Kidney (tissue), 14 donors: ENCODE results near the gene GGT6. TPM values are rescaled to one million over a fixed set of nuclear protein-coding genes. Genes with fewer than 3 reads are reported as not detected.

Experiments
- DNase-seq, 5 donors: peaks; one replicate each; pipeline ENCODE4 v3.0.0-alpha.2; 2013 to 2020
- FAIRE-seq: peaks from 2 replicates; lab custom pipeline; 2012; peaks lifted over from hg19 to GRCh38; lab: Jason Lieb, UNC
- H3K27ac ChIP-seq, 2 donors: one replicate each; pipeline ENCODE4 v1.7.0; 2013; ENCODE audit warnings: low read depth in 2 of 2, low read length in 2 of 2, inconsistent platforms in 1 of 2
- H3K27me3 ChIP-seq: one replicate; pipeline ENCODE4 v1.7.1; 2013; ENCODE audit warnings: low read length, inconsistent platforms; ENCODE audit not compliant: control insufficient read depth, insufficient read depth
- H3K36me3 ChIP-seq, 3 donors: one replicate each; pipeline versions ENCODE4 v1.7.0 to v1.7.1; 2013; ENCODE audit warnings: low read length in 3 of 3, control low read depth in 1 of 3, inconsistent platforms in 1 of 3; ENCODE audit not compliant: insufficient read depth in 3 of 3, control insufficient read depth in 2 of 3
- H3K4me1 ChIP-seq, 3 donors: one replicate each; pipeline versions ENCODE4 v1.7.0 to v1.7.1; 2013; ENCODE audit warnings: low read length in 3 of 3, inconsistent platforms in 1 of 3, low read depth in 1 of 3; ENCODE audit not compliant: control insufficient read depth in 2 of 3, insufficient read depth in 2 of 3
- H3K4me3 ChIP-seq, 3 donors: one replicate each; pipeline versions ENCODE4 v1.7.0 to v1.8.1; 2013; ENCODE audit warnings: low read length in 3 of 3, control low read depth in 1 of 3, inconsistent platforms in 1 of 3
- H3K9ac ChIP-seq, 3 donors: one replicate each; pipeline versions ENCODE4 v1.7.0 to v1.7.1; 2013; ENCODE audit warnings: low read length in 3 of 3, control low read depth in 1 of 3, inconsistent platforms in 1 of 3
- H3K9me3 ChIP-seq, 3 donors: one replicate each; pipeline versions ENCODE4 v1.7.0 to v1.7.1; 2013; ENCODE audit warnings: low read length in 3 of 3, control low read depth in 1 of 3, inconsistent platforms in 1 of 3; ENCODE audit not compliant: control insufficient read depth in 2 of 3, insufficient read depth in 1 of 3
- intact Hi-C: fragments of 100-400 bp; cut with DNase I; formaldehyde crosslinking; loops from one replicate; pipeline ENCODE4 v1.11.1; 2022
- polyA plus RNA-seq: library from polyadenylated mRNA; stranded (reverse); fragments of 350-450 nt; fragmentation: Illumina TruSeq; extraction: RNeasy Lipid Tissue Mini Kit (QIAGEN cat#74804); gene quantifications from one replicate; pipeline ENCODE4 v1.2.3, GENCODE V29; 2014; ENCODE audit warnings: low read depth, low replicate concordance; ENCODE audit not compliant: insufficient read depth
- total RNA-seq: library from RNA; stranded (reverse); fragmentation: NEBNext Ultra II Directional; extraction: Animal tissue kit (Norgen Biotek cat#: 25700); gene quantifications from one replicate; pipeline ENCODE4 v1.2.1, GENCODE V29; 2021
- TF ChIP-seq, protein P1 (sequence below): IDR thresholded peaks from 3 replicates; pipeline ENCODE4 v1.5.1; 2012; ENCODE audit warnings: mild to moderate bottlenecking, moderate library complexity, borderline replicate concordance; ENCODE audit not compliant: insufficient read depth; ENCODE audit errors: extremely low read depth
- donor health status: control.
- donor health status: control.
- donor health status: control.
- donor health status: control.
- donor health status: control.
- donor health status: DM: yes; HTN: yes; CAD: no.
- donor health status: Normal renal cell carcinoma (clear cell type).

The GGT6 gene
- total and polyA plus RNA-seq, 2 donors from 2014 or later = 16.8 to 51.4 TPM

- Histone ChIP-seq H3K36me3 (peaks cover 0 to 27% (median 10%) of the 10 kb centered on the region in 3 donors), H3K9me3 (no peaks in the 10 kb centered on the region), H3K4me3 (no peak overlapping the region), H3K27me3 (no peaks in the 10 kb centered on the region), H3K27ac (no peak overlapping the region), H3K9ac (no peak overlapping the region), H3K4me1 (no peaks in the 10 kb centered on the region)
- DNase-seq (no peak), FAIRE-seq (no peak)
- TF ChIP-seq, protein P1, sequence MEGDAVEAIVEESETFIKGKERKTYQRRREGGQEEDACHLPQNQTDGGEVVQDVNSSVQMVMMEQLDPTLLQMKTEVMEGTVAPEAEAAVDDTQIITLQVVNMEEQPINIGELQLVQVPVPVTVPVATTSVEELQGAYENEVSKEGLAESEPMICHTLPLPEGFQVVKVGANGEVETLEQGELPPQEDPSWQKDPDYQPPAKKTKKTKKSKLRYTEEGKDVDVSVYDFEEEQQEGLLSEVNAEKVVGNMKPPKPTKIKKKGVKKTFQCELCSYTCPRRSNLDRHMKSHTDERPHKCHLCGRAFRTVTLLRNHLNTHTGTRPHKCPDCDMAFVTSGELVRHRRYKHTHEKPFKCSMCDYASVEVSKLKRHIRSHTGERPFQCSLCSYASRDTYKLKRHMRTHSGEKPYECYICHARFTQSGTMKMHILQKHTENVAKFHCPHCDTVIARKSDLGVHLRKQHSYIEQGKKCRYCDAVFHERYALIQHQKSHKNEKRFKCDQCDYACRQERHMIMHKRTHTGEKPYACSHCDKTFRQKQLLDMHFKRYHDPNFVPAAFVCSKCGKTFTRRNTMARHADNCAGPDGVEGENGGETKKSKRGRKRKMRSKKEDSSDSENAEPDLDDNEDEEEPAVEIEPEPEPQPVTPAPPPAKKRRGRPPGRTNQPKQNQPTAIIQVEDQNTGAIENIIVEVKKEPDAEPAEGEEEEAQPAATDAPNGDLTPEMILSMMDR = no peak
- intact Hi-C loops = no loop called here
Measured at GRCh38 chr17:4547118-4547906, 13.1 kb downstream of the GGT6 start.

GRCh38 chr17:4545217-4545951 is 15.0 kb downstream of the GGT6 start:
- intact Hi-C loops = no loop called here
- FAIRE-seq = no peak

GRCh38 chr17:4544951-4545216 is 15.5 kb downstream of the GGT6 start:
- H3K36me3 ChIP-seq = peaks cover 0 to 16% (median 10%) of the 10 kb centered on the region in 3 donors
- peak in 3 of 5 donors; percentile 54 to 68 (median 66) for DNase-seq
- FAIRE-seq = no peak
- H3K27ac ChIP-seq = no peak overlapping the region
- no peaks in the 10 kb centered on the region for H3K9me3 ChIP-seq
- H3K27me3 ChIP-seq = no peaks in the 10 kb centered on the region
- intact Hi-C loops = no loop called here
- H3K4me1 ChIP-seq = peaks cover 0 to 5% (median 4%) of the 10 kb centered on the region in 3 donors
- H3K9ac ChIP-seq = no peak overlapping the region
- H3K4me3 ChIP-seq = no peak overlapping the region
- TF ChIP-seq, protein P1 = no peak

More at GRCh38 chr17:4545217-4545951, 15.0 kb downstream of the GGT6 start:
- H3K27me3 ChIP-seq = no peaks in the 10 kb centered on the region
- H3K36me3 ChIP-seq = peaks cover 0 to 21% (median 10%) of the 10 kb centered on the region in 3 donors
- H3K4me1 ChIP-seq = peaks cover 0 to under 1% (median 0%) of the 10 kb centered on the region in 3 donors
- no peaks in the 10 kb centered on the region for H3K9me3 ChIP-seq
- no peak overlapping the region for H3K9ac ChIP-seq
- peak in 1 of 5 donors; percentile 54 for DNase-seq
- TF ChIP-seq, protein P1 = no peak
- H3K4me3 ChIP-seq = no peak overlapping the region
- no peak overlapping the region for H3K27ac ChIP-seq
